ENCODE data around the gene PTH.

GRCh38 chr11:13445588-13445987, 50.2 kb downstream of the PTH start:
- no peak for TF ChIP-seq POLR2AphosphoS5 (IDR thresholded peaks at IDR 0.05)
- TF ChIP-seq CTCF (IDR thresholded peaks at IDR 0.05) = no peak
